Sigmoid colon (tissue), 4 donors: ENCODE results near the gene SLCO3A1.

Experiments
- CTCF ChIP-seq, 4 experiments: fragments of 450-650 bp in 3 of 4; fragments of 200-600 bp in 1 of 4; IDR thresholded peaks; one replicate each; pipeline ENCODE4 v1.5.1; 2016 to 2019; ENCODE audit warnings: antibody characterized with exemption in 4 of 4, mild to moderate bottlenecking in 3 of 4, moderate library complexity in 2 of 4
- EP300 ChIP-seq, 4 donors: sonication (generic); formaldehyde crosslinking; IDR thresholded peaks; one replicate each; pipeline ENCODE4 v1.6.1; 2017; ENCODE audit warnings: antibody characterized with exemption in 4 of 4
- POLR2A ChIP-seq, 2 donors: fragments of 450-650 bp; IDR thresholded peaks; one replicate each; pipeline ENCODE4 v1.6.1; 2016; ENCODE audit warnings: antibody characterized with exemption in 2 of 2, mild to moderate bottlenecking in 2 of 2, moderate library complexity in 2 of 2

- TF ChIP-seq CTCF (IDR thresholded peaks at IDR 0.05) (no peak), EP300 (IDR thresholded peaks at IDR 0.05) (no peak), POLR2A (IDR thresholded peaks at IDR 0.05) (no peak)
Observed at GRCh38 chr15:92047900-92048299, 194.4 kb downstream of the SLCO3A1 start.
